HS-5 (cell line): ENCODE data around the gene THBS2.

Source experiments
- DNase-seq: peaks from one replicate; pipeline ENCODE4 v3.0.0-alpha.2; 2012; ENCODE audit warnings: low read depth

THBS2 gene

GRCh38 chr6:169249057-169249456 is 4.6 kb downstream of the THBS2 start:
- no peak for DNase-seq

- DNase-seq: no peak
Observed at GRCh38 chr6:169248521-169248971, 5.1 kb downstream of the THBS2 start.

DNA sequence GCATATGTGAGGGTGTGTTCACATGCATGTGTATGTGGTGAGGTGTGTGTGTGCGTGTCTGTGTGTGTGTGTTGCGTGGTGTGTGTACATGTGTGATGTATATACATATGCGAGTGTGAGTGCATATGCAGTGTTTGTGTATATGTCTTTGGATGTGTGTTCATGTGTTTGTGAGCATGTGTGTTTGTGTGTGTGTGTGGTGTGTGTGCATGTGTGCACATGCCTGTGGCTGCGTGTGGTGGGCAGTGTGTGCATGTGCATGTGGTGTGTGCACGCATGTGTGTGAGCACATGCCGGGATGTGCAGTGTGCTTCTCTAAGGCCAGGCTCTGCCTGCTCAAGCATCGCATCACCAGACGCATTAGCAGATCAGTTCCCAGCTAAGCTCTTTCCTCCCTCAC is 5.7 kb downstream of the THBS2 start:
- DNase-seq: no peak

GRCh38 chr6:169247419-169247818 is 6.2 kb downstream of the THBS2 start:
- no peak for DNase-seq

DNA sequence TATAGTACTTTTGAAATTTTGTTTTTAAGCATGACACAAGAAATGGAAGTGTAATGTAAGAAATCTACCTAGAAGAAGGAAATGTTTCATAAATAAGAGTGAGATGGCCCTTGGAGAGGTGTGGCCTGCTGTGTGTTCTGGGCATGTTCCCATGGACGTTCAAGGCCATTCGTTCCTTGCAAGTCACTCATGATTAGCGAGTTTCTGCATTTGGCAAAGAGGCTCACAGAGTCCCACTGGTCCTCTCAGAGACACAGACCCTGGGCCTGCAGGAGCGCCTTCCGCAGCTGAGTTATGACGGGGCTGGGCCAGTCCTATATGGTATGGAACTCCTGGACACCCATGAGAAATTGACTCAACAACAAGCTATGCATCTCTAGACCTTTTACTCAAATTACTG is 7.2 kb downstream of the THBS2 start:
- DNase-seq: no peak

GRCh38 chr6:169244684-169245383 is 8.8 kb downstream of the THBS2 start:
- no peak for DNase-seq

GRCh38 chr6:169243661-169244060 is 10.0 kb downstream of the THBS2 start:
- no peak for DNase-seq

GRCh38 chr6:169243186-169243585 is 10.5 kb downstream of the THBS2 start:
- DNase-seq: no peak

- no peak for DNase-seq
Observed at GRCh38 chr6:169241688-169242350, 11.8 kb downstream of the THBS2 start.

GRCh38 chr6:169240591-169241390 is 12.9 kb downstream of the THBS2 start:
- DNase-seq: no peak

DNA sequence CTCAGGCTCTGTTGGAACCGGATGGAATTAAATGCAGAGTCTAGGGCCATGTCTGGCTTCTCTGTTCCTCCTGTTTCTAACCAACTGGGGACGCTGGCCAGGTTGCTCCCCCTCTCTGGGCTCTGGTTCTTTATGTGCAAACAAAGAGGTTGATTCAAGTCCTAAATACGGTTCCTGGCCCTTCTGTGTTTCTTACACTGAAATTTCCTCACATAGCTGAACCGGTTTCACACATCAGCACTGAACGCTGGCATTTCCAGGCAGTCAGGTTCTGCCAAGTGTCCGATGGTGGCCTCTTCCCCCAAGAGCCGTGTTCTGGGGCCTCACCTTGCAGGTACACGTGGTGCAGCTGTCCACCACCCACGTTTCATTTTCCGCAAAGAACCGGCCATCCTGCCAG is 13.5 kb downstream of the THBS2 start:
- DNase-seq: no peak

- no peak for DNase-seq
Observed at GRCh38 chr6:169239181-169239580, 14.5 kb downstream of the THBS2 start.

- DNase-seq: no peak
Observed at GRCh38 chr6:169238766-169239165, 14.9 kb downstream of the THBS2 start.

GRCh38 chr6:169237496-169238134 is 16.0 kb downstream of the THBS2 start:
- DNase-seq: no peak

DNA sequence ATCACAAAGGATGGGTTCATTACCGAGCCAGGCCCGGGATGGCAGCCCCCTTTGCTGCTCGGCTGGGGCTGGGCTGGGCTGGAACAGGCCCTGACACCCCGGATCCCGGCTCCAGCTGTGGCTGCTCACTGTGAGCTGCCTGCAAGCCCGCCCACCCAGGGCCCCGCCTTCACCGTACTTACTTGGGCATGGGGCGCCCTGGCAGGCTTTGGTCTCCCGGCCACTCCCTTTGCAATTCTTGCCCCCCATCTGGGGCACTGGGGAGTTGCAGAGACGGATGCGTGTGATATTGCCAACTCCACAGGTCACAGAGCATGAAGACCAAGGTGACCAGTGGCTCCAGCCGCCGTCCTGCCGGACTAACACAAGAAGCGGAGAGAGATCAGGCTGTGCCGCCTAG is 16.7 kb downstream of the THBS2 start:
- no peak for DNase-seq

GRCh38 chr6:169236545-169236944 is 17.1 kb downstream of the THBS2 start:
- DNase-seq: no peak

DNA sequence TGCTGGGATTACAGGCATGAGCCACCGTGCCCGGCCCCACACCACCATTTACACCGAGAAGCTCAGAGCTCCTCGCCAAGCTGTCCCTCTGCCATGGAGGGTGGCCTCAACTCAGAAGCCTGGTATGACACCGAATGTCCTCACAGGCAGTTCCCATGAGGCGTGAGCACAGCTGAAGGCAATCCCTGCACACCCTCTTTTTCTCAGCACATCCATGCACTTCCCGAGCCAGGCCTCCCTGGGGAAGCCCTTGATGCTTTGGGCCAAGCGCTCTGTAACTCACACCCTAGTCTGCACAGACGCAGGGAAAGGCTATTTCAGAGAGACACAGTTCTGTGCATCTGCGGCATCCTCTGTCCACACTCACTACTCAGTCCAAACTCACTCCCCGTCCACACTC is 18.4 kb downstream of the THBS2 start:
- DNase-seq: no peak

GRCh38 chr6:169234634-169235033 is 19.0 kb downstream of the THBS2 start:
- DNase-seq: no peak

DNA sequence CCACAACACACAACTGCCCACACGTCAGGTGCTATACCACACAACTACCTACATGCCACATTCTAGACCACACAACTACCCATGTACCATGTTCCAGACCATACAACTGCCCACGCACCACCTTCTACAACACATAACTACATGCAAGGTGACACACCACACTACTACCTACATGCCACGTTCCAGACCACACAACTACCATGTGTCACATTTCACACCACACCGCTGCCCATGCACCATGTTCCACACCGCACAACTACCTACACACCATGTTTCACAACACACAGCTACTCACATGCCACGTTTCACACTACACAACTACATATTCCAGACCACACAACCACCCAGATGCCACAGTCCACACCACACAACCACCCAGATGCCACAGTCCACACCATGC is 19.8 kb downstream of the THBS2 start:
- DNase-seq: no peak

DNA sequence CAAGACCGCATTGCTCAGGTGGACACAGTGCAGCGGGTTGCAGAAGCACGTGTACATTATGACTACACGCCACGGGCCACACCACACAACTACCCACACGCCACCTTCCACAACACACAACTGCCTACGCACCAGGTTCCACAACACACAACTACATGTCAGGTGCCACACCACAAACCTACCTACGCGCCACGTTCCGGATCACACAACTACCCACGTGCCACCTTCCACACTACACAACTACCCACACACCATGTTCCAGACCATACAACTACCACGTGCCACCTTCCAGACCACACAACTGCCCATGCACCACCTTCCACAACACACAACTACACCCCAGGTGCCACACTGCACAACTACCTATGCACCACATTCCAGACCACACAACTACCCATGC is 20.5 kb downstream of the THBS2 start:
- DNase-seq: no peak

DNA sequence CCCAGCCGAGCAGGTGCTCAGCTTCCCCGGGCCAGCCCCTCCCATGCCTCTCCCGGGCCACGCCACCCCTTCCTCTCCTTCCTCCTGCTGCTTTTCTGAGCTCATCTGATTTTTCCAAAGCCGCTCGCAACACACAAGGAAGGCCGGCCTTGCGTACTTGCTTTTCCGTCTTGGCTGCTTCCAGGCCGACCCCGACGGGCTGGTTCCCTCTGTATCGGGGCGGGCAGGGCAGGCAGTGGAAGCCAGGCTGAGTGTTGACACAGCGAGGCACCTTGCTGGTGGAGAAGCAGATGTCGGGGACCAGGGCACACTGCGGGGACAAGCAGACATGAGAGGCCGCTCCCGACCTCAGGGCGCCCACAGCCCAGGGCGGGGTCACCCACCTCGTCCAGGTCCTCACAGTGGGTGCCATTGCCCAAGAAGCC is 21.1 kb downstream of the THBS2 start:
- no peak for DNase-seq

DNA sequence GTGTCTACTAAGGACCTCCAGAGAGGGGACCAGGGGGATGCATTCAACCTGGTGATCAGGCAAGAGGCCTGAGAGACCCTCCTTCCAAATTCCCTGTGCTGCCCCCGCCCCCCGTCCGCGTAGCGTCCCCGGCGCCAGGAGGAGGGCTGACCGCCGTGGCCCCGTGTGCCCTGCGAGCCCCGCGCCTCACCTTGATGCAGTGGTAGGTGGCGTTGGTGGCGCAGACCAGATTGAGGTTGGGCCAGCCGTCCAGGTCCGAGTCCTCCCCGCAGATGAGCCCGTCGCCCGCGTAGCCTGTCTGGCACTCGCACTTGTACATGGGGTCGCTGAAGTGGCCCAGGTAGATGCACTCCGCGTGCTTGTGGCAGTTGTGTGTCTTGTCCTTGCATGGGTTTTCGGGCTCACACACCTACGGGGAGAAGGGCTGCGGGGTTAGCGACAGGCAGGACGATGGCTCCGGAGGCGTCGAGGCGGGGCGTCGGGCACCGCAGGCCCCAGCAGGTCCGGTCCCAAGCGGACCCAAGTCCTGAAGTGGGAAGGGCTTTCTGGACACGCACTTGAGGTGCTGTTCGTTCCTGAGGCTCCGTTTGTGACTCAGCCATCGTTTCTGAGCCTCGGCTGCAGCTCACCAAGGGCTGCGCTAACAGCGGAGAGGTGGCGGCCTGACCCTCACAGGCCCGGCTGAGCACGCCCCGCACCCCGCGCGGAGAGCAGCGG is 21.7 kb downstream of the THBS2 start:
- DNase-seq: no peak
